ENCODE measurements around the gene LRG1. TPM values are rescaled to one million over a fixed set of nuclear protein-coding genes. Genes with fewer than 3 reads are reported as not detected.

LRG1 gene
- total RNA-seq, 1 donor from 2014 or later = not detected

GRCh38 chr19:4495471-4495870 lies 44.4 kb downstream of the LRG1 start:
- no peak overlapping the region for H3K4me2 ChIP-seq

DNA sequence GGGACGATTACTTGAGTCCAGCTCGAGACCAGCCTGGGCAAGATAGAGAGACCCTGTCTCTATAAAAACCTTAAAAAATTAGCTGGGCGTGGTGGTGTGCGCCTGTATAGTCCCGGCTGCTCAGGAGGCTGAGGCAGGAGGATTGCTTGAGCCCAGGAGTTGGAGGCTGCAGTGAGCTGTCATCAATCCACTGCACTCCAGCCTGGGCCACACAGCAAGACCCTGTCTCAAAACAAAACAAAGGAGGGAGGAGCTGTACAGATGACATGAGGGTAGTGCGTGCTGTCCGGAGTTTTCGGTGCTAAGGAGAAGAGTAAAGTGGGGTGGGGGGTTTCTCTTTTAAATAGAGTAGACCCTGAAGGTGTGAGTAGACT lies 45.2 kb downstream of the LRG1 start:
- H3K27me3 Mint-ChIP-seq (ENCODE audit: insufficient read depth, low read depth) = peaks cover 3% of the 10 kb centered on the region
- H3K36me3 Mint-ChIP-seq = peaks cover 10% of the 10 kb centered on the region
- DNase-seq (ENCODE audit: low spot score) = no peak
- no peaks in the 10 kb centered on the region for H3K4me1 Mint-ChIP-seq
- Histone ChIP-seq H3K79me2 (ENCODE audit: low read depth) (no peaks in the 10 kb centered on the region), H3K4me2 (no peak overlapping the region), H3K4me3 (no peak overlapping the region), H3K27me3 (no peaks in the 10 kb centered on the region), H3K36me3 (no peaks in the 10 kb centered on the region), H3K9ac (no peak overlapping the region), H3F3A (ENCODE audit: low read depth) (peaks cover 4% of the 10 kb centered on the region), H3K27ac (no peak overlapping the region), H3K9me3 (ENCODE audit: low read depth) (no peaks in the 10 kb centered on the region), H3K4me1 (no peaks in the 10 kb centered on the region), H2AFZ (replicated peaks) (no peak overlapping the region), H4K20me1 (ENCODE audit: low read depth) (peaks cover 3% of the 10 kb centered on the region)
- no peaks in the 10 kb centered on the region for H3K9me3 Mint-ChIP-seq
- H3K27ac Mint-ChIP-seq = peak overlapping the region; percentile 14
- H3K4me3 Mint-ChIP-seq = no peak overlapping the region
- TF ChIP-seq, protein P1, sequence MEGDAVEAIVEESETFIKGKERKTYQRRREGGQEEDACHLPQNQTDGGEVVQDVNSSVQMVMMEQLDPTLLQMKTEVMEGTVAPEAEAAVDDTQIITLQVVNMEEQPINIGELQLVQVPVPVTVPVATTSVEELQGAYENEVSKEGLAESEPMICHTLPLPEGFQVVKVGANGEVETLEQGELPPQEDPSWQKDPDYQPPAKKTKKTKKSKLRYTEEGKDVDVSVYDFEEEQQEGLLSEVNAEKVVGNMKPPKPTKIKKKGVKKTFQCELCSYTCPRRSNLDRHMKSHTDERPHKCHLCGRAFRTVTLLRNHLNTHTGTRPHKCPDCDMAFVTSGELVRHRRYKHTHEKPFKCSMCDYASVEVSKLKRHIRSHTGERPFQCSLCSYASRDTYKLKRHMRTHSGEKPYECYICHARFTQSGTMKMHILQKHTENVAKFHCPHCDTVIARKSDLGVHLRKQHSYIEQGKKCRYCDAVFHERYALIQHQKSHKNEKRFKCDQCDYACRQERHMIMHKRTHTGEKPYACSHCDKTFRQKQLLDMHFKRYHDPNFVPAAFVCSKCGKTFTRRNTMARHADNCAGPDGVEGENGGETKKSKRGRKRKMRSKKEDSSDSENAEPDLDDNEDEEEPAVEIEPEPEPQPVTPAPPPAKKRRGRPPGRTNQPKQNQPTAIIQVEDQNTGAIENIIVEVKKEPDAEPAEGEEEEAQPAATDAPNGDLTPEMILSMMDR (IDR thresholded peaks at IDR 0.05) = no peak
- TF ChIP-seq EZH2phosphoT487 (IDR thresholded peaks at IDR 0.05) (no peak), EZH2 (IDR thresholded peaks at IDR 0.05) (no peak)

More at GRCh38 chr19:4495471-4495870, 44.4 kb downstream of the LRG1 start:
- H3K27me3 ChIP-seq = no peaks in the 10 kb centered on the region
- no peak overlapping the region for H3K4me3 Mint-ChIP-seq
- no peak overlapping the region for H3K27ac ChIP-seq
- H3F3A ChIP-seq (ENCODE audit: low read depth) = peaks cover 4% of the 10 kb centered on the region
- no peaks in the 10 kb centered on the region for H3K36me3 ChIP-seq
- peaks cover 4% of the 10 kb centered on the region for H3K36me3 Mint-ChIP-seq
- no peaks in the 10 kb centered on the region for H3K79me2 ChIP-seq (ENCODE audit: low read depth)
- TF ChIP-seq EZH2 (IDR thresholded peaks at IDR 0.05) (no peak), EZH2phosphoT487 (IDR thresholded peaks at IDR 0.05) (no peak)
- H3K9ac ChIP-seq = no peak overlapping the region
- H3K4me1 Mint-ChIP-seq = no peaks in the 10 kb centered on the region
- peaks cover 3% of the 10 kb centered on the region for H4K20me1 ChIP-seq (ENCODE audit: low read depth)
- H3K9me3 ChIP-seq (ENCODE audit: low read depth) = no peaks in the 10 kb centered on the region
- no peak overlapping the region for H3K4me3 ChIP-seq
- no peaks in the 10 kb centered on the region for H3K4me1 ChIP-seq
- no peak overlapping the region for H3K27ac Mint-ChIP-seq
- no peak for DNase-seq (ENCODE audit: low spot score)
- peaks cover 3% of the 10 kb centered on the region for H3K27me3 Mint-ChIP-seq (ENCODE audit: insufficient read depth, low read depth)
- H3K9me3 Mint-ChIP-seq = no peaks in the 10 kb centered on the region
- H2AFZ ChIP-seq (replicated peaks) = no peak overlapping the region

GRCh38 chr19:4493929-4494690 lies 45.7 kb downstream of the LRG1 start:
- no peaks in the 10 kb centered on the region for H3K36me3 ChIP-seq
- Mint-ChIP-seq H3K27ac (no peak overlapping the region), H3K36me3 (peaks cover 11% of the 10 kb centered on the region), H3K27me3 (ENCODE audit: insufficient read depth, low read depth) (peaks cover 3% of the 10 kb centered on the region), H3K4me1 (no peaks in the 10 kb centered on the region), H3K9me3 (no peaks in the 10 kb centered on the region), H3K4me3 (no peak overlapping the region)
- no peak overlapping the region for H2AFZ ChIP-seq (replicated peaks)
- no peaks in the 10 kb centered on the region for H3K4me1 ChIP-seq
- H4K20me1 ChIP-seq (ENCODE audit: low read depth) = peaks cover 3% of the 10 kb centered on the region
- H3K27ac ChIP-seq = no peak overlapping the region
- DNase-seq (ENCODE audit: low spot score) = no peak
- H3K9me3 ChIP-seq (ENCODE audit: low read depth) = no peaks in the 10 kb centered on the region
- no peaks in the 10 kb centered on the region for H3K27me3 ChIP-seq
- no peak overlapping the region for H3K9ac ChIP-seq
- TF ChIP-seq EZH2 (IDR thresholded peaks at IDR 0.05) (no peak), EZH2phosphoT487 (IDR thresholded peaks at IDR 0.05) (no peak)
- TF ChIP-seq, protein P1 (IDR thresholded peaks at IDR 0.05) = no peak
- no peaks in the 10 kb centered on the region for H3K79me2 ChIP-seq (ENCODE audit: low read depth)
- H3F3A ChIP-seq (ENCODE audit: low read depth) = peaks cover 4% of the 10 kb centered on the region
- H3K4me2 ChIP-seq = no peak overlapping the region
- H3K4me3 ChIP-seq = no peak overlapping the region
